ENCODE results near the gene MRPL10.
A peak's percentile ranks its signal among the peaks of the same experiment; 100 is the strongest.

MRPL10 gene

DNA sequence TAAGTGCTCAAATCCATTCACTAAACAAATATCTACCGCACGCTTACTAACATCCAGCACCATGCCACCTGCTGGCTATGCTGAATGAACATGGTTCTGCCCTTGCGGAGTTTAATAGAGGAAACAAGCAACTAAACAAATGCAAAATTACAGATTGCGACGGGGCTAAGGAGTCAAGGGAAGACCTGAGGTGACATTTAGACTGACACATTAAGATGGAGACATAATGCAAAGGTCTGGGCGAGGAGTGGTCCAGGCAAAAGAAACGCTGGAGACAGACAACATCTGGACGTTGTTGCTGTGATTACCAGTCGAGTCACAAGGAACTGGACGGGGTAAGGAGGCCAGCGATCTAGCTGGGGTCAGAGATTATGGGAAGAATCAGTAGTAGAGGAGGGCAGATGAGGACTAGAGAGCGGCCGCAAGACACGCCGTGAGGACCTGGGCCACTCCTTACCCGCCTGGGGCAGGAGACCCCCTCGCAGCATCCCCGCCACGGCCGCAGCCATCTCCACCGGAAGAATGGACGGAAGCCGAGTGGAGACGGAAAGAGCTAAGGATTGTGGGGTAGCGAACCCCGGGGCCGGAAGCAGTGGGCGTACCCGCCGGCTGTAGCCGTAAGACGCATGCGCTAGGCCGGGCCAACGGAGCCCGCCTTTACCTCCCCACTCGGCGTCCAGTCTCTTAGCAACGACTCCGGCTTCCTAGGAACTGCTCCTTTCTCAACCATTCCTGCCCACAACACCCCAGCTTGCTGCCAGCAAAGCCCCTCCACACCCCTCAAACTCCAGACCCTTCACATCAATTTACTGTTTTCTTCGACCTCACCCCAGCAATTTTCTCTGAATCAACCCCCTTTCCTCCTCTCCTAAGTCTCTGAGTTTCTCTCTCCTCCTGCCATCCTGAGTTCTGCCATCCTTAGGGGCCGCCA lies at the start of gene MRPL10, which contains the start of gene LRRC46:
Gene MRPL10 (minus strand): TSS at position 539 of the 931 bp plus-strand sequence. CDS start 30 bp downstream, at position 509.
Gene LRRC46 (plus strand): TSS at position 668 of the 931 bp plus-strand sequence. CDS start 320 bp downstream, outside the sequence.
- peak within 1 kb of the TSS; percentile 98 for H3K4me3 ChIP-seq (ENCODE audit: low read depth, low read length)
- TF ChIP-seq, protein P1, sequence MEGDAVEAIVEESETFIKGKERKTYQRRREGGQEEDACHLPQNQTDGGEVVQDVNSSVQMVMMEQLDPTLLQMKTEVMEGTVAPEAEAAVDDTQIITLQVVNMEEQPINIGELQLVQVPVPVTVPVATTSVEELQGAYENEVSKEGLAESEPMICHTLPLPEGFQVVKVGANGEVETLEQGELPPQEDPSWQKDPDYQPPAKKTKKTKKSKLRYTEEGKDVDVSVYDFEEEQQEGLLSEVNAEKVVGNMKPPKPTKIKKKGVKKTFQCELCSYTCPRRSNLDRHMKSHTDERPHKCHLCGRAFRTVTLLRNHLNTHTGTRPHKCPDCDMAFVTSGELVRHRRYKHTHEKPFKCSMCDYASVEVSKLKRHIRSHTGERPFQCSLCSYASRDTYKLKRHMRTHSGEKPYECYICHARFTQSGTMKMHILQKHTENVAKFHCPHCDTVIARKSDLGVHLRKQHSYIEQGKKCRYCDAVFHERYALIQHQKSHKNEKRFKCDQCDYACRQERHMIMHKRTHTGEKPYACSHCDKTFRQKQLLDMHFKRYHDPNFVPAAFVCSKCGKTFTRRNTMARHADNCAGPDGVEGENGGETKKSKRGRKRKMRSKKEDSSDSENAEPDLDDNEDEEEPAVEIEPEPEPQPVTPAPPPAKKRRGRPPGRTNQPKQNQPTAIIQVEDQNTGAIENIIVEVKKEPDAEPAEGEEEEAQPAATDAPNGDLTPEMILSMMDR (IDR thresholded peaks at IDR 0.05; ENCODE audit: control insufficient read depth, extremely low read depth, insufficient read depth) = peak; percentile 52
- peak; percentile 71 for DNase-seq (ENCODE audit: low read depth)

DNA sequence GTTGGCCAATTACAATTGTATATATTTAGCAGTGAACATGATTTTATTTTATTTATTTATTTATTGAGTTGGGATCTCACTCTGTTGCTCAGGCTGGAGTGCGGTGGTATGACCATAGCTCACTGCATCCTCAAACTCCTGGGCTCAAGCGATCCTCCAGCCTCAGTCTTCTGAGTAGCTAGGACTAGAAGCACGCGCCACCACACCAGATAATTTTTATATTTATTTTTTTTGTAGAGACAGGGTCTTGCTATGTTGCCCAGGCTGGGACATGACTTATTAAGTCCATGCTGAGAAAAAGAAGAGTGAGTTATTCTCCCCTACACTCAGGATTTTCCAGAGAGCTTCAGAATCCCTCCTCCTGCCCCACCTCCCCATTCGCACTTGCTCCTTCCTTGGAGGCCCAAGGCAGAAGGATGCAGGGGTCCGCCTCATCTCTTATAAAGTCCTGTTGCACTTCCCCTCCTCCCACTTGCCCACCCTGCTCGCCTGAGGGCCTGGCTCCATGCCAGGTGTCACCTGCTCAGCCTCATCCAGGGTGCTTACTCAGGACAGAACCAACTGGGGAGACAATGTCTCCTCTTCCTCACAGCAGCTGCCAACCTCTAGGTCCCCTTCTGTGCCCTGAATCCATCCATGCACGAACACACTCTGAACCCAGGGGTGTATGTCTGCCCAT lies 48.6 kb upstream of the MRPL10 start:
- TF ChIP-seq, protein P1 (IDR thresholded peaks at IDR 0.05; ENCODE audit: control insufficient read depth, extremely low read depth, insufficient read depth) = no peak
- H3K4me3 ChIP-seq (ENCODE audit: low read depth, low read length) = no peak overlapping the region
- DNase-seq (ENCODE audit: low read depth) = no peak

DNA sequence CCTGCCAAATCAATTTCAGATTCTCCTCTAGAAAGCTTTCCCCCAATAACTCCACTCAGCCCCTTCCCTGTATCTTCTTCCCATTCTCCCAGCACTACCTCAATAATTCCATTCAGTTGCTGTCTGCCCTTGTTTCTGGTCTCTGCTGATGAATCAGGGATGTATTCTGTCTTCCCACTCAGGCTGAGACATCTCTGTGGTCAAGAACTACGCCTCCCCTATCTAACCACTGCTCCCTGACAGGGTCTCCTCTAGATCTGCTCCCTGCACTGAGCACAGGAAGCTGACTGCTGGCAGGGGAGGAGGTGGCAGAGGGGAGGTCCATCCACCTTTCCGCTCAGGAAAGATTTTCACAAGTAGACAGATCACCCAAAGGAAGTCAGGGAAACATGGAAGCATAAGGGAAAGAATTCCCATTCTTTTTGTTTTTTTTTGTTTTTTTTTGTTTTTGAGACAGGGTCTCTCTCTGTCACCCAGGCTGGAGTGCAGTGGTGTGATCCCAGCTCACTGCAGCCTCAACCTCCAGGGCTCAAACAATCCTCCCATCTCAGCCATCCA lies 47.8 kb upstream of the MRPL10 start:
- TF ChIP-seq, protein P1 (IDR thresholded peaks at IDR 0.05; ENCODE audit: control insufficient read depth, extremely low read depth, insufficient read depth) = no peak
- H3K4me3 ChIP-seq (ENCODE audit: low read depth, low read length) = no peak overlapping the region
- DNase-seq (ENCODE audit: low read depth) = no peak

DNA sequence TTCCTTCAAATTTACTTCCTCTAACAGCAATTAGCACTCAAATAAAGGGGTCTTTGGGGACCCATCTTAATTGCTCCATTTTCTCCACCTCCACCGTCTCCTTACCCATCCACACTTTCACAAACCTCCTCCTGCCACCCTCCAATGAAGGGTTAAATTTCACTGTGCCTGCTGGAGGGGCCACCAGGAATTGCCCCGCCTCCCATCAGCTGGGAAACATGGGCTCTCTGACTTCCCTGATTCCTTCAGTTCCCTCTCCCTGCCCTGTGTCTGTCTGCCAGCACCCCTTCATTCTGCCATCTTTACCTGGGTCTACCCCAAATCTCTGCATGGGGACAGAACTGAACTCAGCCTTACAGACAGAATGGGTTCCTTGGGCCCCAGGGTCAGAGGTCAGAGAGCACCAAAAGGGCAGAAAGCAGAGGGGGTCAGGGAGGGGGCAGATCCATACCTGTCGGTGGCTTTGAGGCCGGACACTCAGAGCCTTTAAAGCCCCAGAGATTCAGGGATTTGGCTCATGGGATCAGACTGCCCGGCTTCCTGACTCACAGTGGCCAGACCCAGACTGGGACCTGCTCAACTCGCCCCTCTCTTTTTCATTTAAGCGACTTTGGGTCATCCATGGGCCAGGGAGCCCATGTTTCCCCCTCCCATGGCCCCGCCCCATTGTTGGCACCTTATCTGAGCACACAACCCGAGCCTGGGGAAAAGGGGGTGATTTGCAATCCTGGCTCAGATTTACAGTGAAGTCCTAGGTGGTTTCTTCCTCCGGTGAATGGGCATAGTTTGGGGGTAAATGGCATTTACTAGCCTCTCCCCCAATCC lies 47.1 kb upstream of the MRPL10 start:
- H3K4me3 ChIP-seq (ENCODE audit: low read depth, low read length) = no peak overlapping the region
- TF ChIP-seq, protein P1 (IDR thresholded peaks at IDR 0.05; ENCODE audit: control insufficient read depth, extremely low read depth, insufficient read depth) = no peak
- no peak for DNase-seq (ENCODE audit: low read depth)

DNA sequence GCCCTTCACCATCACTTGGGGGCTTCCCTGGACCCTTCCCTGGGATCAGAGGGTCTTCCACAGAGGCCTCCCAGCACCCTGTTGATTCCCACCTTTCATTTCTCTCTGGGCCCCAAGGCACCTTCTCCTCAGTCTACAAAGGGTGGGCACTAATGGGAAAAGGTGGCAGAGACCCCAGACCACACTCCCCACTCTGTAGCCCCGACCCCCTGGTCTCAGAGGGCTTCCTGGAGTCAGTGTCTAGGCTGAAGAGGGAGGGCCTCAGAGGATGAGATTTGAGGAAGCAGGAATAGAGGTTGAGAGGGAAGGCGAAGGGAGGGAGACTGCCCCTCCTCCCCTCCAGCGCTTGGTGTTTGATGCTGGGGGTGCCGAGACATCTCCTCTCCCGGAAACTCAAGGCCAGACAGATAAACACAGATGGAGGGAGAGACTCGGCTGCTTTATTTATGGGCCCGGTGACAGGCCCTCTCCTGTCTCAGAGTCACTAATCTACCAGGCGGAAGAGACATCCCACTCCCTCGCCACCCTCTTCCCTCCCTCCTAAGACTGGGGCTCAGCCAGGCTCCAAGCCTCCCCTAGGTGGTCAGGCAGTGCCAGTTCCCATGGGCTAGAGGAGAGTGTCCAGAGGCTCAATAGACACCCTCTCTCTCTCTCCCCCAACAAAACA lies 46.2 kb upstream of the MRPL10 start:
- no peak overlapping the region for H3K4me3 ChIP-seq (ENCODE audit: low read depth, low read length)
- DNase-seq (ENCODE audit: low read depth) = no peak
- TF ChIP-seq, protein P1 (IDR thresholded peaks at IDR 0.05; ENCODE audit: control insufficient read depth, extremely low read depth, insufficient read depth) = no peak
